HG03558 (cell line): Measurements from ENCODE around the gene LINGO3.
"Not testable (repeated sequence)": the region's sequence is repeated elsewhere in the genome, so short reads cannot be mapped to it uniquely, and the experiment has no call there.

Experiments used
- ATAC-seq: cut with Tn5 transposase; IDR thresholded peaks from one replicate; pipeline ENCODE4 v1.9.1; 2021; ENCODE audit warnings: moderate number of reproducible peaks; ENCODE audit not compliant: unreplicated experiment; ENCODE audit errors: extremely low read depth

Gene LINGO3

DNA sequence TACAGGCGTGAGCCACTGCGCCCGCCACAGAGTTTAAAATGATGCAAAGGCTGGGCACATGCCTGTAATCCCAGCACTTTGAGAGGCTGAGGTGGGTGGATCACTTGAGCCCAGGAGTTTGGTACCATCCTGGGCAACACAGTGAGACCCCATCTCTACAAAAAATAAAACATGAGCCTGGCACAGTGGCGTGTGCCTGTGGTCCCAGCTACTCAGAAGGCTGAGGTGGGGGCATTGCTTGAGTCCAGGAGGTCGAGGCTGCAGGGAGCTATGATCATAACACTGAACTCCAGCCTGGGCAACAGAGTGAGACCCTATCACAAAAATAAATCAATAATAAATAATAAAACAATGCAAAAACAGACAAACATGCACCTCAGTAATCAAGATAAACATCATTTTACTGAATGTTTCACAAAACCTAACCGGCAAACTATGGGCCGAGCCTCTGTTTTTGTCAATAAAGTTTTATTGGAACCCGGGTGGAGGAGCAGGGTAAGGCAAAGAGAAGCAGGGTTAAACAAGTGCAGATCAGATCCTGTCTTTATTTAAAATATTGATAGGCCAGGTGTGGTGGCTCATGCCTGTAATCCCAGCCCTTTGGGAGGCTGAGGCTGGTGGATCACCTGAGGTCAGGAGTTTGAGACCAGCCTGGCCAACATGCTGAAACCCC lies 24.0 kb downstream of the LINGO3 start:
- ATAC-seq, result no peak

DNA sequence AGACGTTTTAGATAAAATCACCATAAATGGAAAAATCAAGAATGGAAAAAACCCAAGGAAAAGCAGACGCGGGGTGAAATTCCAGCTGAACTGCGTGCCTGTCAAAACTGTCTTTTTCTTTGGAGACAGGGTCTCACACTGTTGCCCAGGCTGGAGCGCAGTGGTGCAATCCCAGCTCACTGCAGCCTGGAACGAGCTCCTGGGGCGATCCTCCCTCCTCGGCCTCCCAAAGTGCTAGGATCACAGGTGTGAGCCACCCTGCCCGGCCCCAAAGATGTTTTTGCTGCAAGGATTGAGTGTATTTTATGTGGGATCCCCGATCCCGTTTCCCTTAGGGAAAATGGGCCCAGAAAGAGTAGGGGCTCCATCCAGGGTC lies 25.1 kb downstream of the LINGO3 start:
- no peak for ATAC-seq

DNA sequence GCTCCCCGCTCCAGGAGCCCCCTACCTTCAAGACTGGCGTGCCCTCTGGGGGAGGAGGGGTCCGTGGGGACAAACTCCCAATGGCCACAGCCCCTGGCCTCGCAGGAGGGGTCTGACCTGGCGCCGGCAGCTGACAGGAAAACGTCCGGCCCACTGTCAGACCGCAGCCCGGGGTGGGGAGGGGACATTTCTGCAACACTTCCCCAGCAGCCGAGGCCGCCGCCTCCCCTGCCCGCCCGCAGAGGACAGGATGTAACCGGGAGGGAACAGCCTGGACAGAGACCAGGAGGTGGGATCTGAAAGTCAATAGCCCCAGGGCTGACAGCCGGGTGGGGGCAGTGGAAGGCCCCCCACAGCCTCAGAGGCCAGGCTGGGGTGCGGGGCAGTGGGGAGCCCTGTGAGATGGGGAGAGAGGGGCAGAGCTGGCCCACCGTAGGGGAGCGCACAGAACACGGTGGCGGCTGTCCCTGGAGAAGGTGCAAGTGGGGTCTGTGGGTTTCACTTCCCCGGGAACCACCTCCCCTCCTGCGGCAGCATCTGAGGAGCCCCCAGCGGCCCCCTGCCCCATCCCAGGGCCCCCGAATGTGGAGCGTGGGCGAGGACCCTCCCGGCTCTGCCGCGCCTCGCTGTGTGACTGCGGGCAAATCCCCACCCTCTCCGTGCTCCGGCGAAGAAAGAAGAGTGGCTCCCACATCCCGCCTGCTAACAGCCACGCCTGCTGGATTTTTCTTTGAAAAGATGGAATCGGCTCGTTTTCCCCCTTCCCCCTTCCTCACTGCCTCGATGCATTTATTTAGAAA lies 25.7 kb downstream of the LINGO3 start, which contains the start of gene PEAK3:
Gene PEAK3 (minus strand): TSS at position 114 of the 800 bp plus-strand sequence. CDS start 1,244 bp downstream, outside the sequence.
- ATAC-seq, result no peak

DNA sequence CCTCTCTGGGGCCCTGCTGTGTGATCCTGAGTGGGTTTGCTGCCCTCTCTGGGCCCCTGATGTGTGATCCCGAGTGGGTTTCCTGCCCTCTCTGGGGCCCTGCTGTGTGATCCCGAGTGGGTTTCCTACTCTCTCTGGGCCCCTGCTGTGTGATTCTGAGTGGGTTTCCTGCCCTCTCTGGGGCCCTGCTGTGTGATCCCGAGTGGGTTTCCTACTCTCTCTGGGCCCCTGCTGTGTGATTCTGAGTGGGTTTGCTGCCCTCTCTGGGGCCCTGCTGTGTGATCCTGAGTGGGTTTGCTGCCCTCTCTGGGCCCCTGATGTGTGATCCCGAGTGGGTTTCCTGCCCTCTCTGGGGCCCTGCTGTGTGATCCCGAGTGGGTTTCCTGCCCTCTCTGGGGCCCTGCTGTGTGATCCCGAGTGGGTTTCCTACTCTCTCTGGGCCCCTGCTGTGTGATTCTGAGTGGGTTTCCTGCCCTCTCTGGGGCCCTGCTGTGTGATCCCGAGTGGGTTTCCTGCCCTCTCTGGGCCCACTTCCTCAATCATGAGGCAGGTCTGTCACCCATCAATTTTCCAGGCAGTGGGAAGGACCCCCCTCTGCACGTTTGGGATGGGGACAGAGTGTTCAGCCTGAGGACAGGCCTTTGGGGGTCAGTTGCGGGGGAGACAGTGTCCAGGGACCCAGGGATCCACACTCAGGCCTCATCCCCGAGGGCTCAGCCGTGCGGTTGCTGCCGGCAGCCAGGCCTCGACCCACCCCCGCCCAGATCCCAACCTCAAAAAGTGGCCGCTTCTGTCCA lies 26.5 kb downstream of the LINGO3 start:
- ATAC-seq, result not testable (repeated sequence)

DNA sequence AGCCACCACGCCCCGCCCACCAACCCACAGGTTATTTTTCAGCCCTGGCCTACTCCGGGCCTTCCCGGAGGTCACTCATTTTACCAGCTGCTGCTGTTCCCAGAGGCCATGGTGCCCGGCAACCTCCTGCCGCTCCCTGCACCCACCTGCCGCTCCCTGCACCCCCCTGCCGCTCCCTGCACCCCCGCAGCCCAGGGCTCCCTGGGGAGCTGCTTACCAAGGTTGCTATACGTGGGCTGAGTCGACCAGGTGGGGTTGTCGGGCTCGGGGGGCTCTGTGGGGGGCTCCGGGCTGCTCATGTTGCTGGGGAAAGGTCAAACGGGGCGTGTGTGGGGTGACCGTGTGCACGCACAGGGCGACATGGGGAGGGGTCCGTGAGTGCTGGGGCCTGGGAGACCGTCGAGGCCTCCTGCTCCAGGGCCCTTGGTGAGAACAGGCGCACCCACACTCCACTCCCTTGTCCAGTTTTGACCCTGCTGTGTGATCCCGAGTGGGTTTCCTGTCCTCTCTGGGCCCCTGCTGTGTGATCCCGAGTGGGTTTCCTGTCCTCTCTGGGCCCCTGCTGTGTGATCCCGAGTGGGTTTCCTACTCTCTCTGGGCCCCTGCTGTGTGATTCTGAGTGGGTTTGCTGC lies 27.2 kb downstream of the LINGO3 start:
- no peak for ATAC-seq

DNA sequence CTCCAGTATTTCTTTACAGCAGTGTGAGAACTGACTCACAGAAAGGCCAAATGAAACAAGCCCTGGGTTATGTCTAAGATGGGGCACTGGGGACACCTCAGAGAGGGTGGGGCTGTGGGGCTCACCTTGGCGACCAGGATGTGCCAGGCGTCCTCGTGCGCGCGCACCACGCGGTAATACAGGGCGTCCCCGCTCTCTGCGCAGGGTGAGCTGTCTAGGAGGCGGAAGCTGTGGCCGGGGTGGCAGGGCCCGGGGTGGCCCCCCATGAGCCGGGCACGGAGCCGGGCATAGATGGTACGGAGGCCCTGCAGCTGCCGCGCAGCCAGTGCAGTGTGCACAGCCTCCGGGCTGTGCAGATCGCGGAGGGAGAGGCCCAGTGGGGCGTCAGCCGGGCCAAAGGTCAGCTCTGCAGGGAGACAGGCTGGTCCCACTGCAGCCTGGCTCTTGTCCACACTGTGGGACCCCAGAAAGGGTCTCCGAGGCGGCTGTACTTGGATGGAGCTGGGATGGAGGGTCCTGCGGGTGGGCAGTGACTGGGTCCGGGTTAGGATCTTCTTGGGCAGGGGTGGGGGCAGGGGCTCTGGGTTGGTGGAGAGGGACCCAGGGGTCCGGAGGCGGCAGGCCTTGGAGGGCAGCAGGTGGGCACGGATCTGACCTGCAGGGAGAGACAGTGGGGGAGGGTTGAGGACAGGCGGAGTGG lies 29.3 kb downstream of the LINGO3 start:
- ATAC-seq, result no peak

DNA sequence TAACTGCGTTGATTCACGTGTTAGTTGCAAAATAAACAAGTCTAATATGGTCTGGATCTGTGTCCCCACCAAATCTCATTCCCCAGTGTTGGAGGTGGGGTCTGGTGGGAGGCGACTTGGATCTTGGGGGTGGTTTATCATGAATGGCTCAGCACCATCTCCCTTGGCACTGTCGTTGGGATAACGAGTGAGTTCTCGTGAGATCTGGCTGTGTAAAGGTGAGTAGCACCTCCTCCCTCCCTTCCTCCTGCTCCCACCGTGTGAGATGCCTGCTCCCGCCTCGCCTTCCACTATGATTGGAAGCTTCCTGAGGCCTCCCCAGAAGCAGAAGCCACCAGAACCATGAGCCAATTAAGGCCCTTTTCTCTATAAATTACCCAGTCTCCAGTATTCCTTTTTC lies 30.8 kb downstream of the LINGO3 start:
- ATAC-seq, result no peak

DNA sequence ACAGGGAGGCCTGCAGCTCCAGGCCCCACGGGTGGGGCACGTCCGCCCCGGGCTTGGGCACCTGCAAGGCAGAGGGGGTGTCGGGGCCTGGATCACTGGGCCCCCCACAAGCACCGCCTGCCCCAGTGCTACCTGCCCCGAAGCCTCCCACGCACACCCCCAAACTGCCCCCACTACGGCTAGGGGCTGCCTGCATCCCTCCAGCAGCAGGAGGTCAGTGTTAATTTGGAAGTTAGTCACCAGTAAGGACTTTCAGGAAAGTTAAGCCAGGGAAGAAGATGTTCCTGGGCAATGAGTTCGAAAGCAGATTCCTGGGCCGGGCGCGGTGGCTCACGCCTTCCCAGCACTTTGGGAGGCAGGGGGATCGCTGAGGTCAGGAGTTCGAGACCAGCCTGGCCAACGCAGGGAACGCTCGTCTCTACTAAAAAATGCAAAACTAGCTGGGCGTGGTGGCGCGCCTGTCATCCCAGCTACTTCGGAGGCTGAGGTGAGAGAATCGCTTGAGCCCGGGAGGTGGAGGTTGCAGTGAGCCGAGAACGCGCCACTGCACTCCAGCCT lies 31.4 kb downstream of the LINGO3 start:
- ATAC-seq, result no peak

DNA sequence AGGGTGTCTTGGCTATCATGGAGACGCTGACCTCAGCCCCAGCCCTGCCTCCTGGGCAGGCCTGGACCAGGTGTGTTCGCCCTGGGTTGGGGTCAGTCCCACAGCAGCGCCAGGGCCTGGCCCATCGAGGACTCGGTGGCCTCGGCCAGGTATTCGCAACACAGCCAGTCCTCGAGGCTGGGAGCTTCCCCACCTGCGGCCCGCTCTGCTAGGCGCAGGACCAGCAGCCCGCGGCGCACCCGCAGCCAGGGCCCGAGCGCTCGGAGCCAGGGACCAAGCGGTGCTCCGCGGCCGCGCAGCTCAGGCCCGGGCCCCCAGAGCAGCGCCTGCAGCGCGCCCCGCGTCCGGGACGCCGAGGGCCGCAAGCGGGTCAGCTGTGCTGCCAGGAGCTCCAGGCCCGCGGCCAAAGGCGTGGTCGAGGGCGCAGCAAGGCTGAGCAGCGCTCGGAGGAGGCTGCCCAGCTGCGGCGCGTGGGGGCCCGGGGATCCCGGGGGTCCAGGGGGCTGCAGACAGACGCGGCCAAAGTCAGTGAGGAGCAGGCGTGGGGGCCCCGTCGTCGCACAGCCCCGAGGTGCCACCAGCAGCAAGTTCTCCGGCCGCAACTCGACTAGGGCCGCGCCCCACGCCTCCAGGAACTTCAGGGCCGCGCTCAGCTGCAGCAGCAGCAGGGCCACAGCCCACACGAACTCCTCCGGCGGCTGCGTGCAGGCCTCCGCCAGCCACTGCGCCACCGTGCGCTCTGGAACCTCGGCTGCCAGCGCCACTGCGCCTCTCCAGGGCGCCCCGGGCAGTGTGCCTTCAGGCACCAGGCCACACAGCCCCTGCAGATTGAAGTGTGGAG lies 32.1 kb downstream of the LINGO3 start:
- no peak for ATAC-seq

DNA sequence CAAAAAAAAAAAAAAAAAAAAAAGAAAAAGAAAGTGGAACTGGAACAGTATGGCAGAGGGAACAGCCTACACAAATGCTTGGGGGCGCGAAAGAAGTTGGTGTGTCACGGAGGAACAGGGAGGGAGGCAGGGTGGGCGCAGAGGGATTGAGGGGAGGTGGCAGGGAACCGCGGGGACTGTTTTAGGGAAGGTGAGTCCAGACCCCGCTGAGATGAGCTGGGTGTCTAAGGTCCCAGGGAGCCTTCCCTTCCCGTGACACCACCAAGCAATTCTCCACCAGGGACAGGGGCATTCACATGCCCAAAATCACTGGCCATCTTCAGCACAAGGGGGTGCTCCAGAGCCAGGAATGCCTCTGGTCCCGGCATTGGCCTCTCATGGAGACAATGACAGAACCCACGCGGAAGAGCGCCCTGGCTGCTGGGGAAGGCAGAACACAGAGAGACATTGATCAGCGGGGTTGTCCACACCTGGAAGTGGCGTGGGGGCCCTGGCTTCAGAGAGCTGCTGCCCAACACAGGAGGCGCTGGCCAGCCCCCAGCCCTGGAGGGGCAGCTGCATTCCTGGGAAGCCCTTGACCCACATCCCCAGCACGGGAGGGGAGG lies 32.9 kb downstream of the LINGO3 start:
- ATAC-seq, result no peak

DNA sequence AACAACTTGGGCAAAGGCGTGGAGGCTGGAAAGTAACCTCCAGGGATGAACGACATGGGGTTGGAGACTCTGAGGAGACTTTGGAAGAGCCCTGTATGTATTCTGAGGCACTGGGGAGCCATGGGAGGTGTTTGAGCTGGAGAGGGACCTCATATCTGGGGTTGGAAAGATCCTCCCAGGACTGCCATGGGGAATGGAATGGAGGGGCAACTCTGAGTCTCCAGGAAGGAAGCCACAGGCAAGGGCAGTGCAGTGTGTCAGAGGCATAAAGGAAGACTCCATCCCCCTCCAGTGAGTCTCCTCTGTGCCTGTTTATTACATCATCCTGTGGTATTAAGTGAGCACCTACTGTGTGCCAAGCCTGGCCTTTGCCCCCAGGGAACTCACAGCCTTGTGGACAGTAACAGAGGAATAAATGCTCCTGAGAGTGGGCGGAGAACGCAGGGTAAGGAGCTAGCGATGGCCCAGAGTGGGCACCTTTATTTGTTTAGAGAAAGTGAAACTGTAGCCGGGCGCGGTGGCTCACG lies 33.7 kb downstream of the LINGO3 start:
- ATAC-seq, result no peak

DNA sequence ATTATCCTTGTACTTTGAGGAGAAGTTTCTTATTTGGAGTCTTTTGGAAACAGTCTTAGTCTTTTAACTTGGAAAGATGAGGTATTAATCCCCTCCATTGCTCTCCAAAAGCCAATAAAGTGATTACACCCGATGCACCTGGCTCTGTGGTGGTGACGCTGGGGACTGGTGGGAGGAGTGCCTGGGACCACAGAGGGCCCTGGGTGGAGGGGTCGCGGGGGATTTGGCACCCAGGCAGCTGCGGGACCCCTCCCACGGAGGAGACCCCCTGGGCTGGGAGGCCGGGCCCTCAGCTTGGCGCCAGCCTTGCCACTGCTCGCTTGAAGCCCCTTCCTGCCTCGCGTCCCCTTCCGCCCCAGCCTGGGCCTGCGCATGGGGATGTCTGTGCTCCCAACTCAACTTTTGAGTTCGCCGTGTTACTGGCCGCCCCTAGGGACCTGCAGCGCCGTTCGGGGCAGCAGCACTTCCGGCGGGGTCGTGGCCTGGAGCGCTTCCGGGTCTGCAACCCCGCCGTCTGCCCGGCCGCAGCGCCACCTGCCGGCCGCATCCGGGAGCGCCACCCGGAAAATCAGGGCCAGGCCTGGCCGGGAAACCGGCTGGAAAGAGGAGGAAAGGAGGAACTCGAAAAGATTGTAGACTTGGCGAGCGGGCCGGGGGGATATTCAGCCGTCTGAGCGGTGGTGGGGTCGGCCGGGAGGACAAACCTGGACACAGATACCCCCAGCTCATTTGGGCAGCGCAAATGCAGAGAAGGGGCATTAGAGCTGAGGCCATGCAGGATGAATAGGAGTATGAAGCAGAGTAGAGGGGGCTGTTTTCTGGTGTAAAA lies 34.4 kb downstream of the LINGO3 start:
- ATAC-seq, result no peak

DNA sequence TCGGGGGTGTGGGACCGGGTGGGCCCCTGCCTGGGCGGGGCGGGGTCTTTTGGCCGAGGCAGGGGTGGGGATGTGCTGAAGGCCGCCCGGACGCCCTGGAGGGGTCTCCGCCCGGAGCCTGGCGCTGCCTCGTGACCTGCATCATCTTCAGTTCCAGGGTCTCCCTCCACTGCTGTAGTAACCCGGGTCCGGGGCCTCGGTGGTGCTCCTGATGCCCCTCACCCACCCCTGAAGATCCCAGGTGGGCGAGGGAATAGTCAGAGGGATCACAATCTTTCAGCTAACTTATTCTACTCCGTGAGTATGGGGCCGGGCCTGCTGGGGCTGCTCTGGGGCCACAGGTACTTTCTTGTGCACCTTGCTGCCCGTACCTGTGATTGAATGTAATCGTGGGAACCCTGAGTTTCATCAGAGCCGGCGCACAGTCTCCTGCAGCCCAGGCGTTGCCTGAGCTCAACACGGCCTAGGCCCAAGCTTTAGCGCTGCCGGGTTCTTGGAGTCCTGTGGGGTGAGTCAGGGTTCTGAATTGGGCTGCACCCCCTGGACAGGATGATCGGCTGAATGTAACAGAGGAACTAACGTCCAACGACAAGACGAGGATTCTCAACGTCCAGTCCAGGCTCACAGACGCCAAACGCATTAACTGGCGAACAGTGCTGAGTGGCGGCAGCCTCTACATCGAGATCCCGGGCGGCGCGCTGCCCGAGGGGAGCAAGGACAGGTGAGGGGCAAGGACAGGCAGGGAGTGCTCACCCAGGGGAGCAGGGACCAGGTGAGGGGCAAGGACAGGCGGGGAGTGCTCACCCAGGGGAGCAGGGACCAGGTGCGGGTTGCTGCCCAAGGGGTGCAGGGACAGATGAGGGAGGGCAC lies 36.5 kb downstream of the LINGO3 start:
- no peak for ATAC-seq

DNA sequence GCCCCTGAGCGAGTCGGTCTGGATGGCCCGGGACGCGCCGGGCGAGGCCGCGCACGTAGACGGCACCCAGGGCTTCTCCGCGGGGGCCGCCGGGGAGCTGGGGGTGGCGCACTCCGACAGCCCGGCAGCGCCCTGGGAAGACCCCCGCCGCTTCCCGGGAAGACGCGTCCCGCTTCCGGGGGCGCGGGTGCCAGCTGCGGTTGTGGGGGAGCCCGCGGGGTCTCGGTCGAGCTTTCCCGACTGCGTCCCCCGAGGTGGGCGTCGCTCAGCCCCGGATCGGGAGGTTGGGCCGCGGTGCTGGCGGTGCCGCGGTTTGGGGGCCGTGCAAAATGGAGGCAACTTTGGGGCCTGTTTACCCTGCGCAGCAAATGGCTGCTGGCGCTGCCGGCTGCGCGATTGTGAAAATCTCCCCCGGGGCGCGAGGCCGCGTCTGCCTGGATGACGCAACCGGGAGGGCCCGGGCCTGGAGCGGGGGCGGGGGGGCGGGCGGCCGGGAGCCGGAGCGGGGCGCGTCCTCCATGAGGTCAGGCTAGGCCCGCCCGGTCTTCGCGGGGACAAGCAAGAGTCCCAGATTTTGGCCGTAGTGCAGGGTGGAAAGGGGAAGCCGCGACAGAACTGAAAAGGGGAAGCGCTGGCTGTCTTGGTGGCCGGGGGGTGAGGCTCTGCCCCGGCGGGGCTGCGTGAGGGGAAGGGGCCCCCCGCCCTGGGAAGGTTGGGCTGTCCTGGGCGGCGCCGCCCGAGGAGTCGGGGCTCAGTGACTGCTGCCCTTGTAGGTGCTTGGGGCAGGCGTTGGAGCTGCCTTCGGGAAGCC lies 37.3 kb downstream of the LINGO3 start:
- ATAC-seq, result no peak

DNA sequence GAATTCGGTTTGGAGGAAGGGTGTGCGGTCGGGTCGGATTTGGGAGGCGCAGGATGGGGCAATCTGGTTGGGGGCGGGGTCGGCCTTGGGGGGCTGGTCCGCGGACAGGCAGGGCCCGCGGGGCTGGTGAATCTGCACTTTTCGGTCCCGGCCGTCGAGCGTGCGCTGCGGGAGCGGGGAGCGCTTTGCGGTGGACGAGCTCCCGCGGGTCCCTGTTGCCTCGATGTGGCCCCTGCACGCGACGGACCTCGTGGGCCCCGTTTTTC lies 37.9 kb downstream of the LINGO3 start:
- ATAC-seq, result no peak
